Subcutaneous abdominal adipose tissue (tissue), 5 donors: ENCODE measurements around the gene ETF1.
"Not testable (repeated sequence)": the region's sequence is repeated elsewhere in the genome, so short reads cannot be mapped to it uniquely, and the experiment has no call there.

ENCODE experiments used
- H3K27ac ChIP-seq: one replicate; pipeline ENCODE4 v1.7.0; 2013; ENCODE audit warnings: low read depth, mild to moderate bottlenecking, inconsistent platforms, low read length, moderate library complexity
- H3K27me3 ChIP-seq, 5 donors: one replicate each; pipeline ENCODE4 v1.7.0; 2013; ENCODE audit warnings: low read length in 5 of 5, inconsistent platforms in 1 of 5; ENCODE audit not compliant: control insufficient read depth in 5 of 5, insufficient read depth in 4 of 5
- H3K36me3 ChIP-seq, 5 donors: one replicate each; pipeline ENCODE4 v1.7.0; 2013; ENCODE audit warnings: low read length in 5 of 5; ENCODE audit not compliant: control insufficient read depth in 5 of 5, insufficient read depth in 5 of 5
- H3K4me1 ChIP-seq, 5 donors: one replicate each; pipeline ENCODE4 v1.7.0; 2013; ENCODE audit warnings: low read length in 5 of 5, mild to moderate bottlenecking in 3 of 5, moderate library complexity in 1 of 5; ENCODE audit not compliant: control insufficient read depth in 5 of 5, insufficient read depth in 5 of 5
- H3K4me3 ChIP-seq, 5 donors: one replicate each; pipeline ENCODE4 v1.7.0; 2013; ENCODE audit warnings: low read length in 5 of 5, low read depth in 1 of 5
- H3K9ac ChIP-seq, 5 donors: one replicate each; pipeline ENCODE4 v1.7.0; 2013; ENCODE audit warnings: low read length in 5 of 5, mild to moderate bottlenecking in 4 of 5, moderate library complexity in 3 of 5
- H3K9me3 ChIP-seq, 5 donors: one replicate each; pipeline ENCODE4 v1.7.0; 2013; ENCODE audit warnings: low read length in 5 of 5; ENCODE audit not compliant: control insufficient read depth in 5 of 5
- donor health status: healthy.
- donor health status: healthy.
- donor health status: healthy.
- donor health status: healthy.
- donor health status: healthy.

The ETF1 gene

DNA sequence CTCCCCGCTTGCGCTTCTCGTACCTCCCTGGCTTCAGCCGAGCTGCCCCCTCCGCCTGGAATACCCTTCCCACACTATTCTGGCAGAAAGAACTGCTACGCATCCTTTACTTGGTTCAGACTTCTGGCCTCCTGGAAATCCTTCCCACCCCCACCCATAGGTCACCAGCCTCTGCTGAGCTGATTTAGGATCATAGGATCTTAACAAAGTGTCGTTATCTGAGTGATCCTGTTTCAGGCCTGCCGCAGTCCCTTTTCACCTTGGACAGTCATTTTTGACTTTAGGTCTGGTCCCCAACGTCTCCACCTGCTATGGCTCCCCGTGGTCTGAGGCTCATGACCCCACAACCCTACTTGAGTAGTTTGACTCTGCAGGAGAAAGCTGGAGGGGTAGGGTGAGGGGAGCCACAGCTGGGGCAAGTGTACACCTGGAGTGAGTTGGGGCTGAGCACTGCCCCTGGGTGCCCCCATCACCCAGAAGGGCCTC lies 50.4 kb downstream of the ETF1 start:
- H3K9me3 ChIP-seq, result no peaks in the 10 kb centered on the region
- H3K27me3 ChIP-seq, result peaks cover 11 to 21% (median 17%) of the 10 kb centered on the region in 5 donors
- no peaks in the 10 kb centered on the region for H3K36me3 ChIP-seq
- H3K4me3 ChIP-seq, result peak overlapping the region; percentile 56 to 71 (median 64)
- no peak overlapping the region for H3K27ac ChIP-seq
- peak overlapping the region in 4 of 5 donors; percentile 59 to 77 (median 68) for H3K9ac ChIP-seq
- H3K4me1 ChIP-seq, result peaks cover 4 to 30% (median 19%) of the 10 kb centered on the region in 5 donors

DNA sequence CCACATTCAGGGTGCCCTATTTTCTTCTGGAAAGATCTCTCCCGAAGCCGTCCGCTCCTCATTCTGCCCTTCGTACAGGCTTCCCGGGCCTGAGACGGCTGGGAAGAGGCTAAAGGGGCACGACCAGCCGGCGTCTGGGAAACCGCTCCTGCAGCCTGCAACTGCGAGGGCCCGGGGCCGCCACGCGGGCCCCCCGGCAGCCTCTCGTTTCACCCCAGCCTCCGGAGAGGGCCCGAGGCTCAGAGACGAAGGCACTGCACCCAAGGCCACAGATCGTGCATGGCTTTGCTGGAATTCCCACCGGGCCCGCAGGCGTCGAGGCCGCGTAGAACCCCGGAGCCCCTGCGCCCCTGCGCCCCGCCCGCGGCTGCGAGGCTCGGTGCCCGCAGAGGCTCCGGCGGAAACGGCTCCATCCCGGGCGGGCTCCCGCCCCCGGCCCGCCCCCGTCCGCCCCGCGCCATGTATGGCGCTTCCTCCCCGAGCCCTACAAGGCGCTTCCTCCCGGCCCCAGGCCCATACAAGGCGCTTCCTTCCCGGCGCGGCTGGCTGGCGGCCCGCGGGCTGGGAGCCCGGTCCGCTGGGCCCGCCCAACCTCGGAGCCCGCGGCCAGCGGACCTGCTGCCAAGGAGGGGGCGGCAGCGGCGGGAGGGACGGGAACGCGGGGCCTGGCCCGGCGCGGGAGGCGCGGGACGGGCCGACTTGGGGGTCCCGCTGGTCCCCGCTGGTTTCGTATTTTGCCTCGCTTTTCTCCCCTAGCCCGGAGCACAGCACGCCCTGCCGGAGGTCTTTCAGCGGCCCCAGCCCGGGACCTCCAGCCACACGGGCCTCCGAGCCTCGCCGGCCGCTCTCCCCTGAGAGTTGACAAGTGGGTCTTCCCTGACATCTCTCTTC lies 51.1 kb downstream of the ETF1 start:
- Histone ChIP-seq H3K27me3 (peaks cover 11 to 21% (median 17%) of the 10 kb centered on the region in 5 donors), H3K36me3 (no peaks in the 10 kb centered on the region), H3K4me3 (peak overlapping the region; percentile 63 to 74 (median 70)), H3K9me3 (no peaks in the 10 kb centered on the region), H3K9ac (peak overlapping the region in 4 of 5 donors; percentile 59 to 77 (median 68)), H3K4me1 (peaks cover 4 to 30% (median 19%) of the 10 kb centered on the region in 5 donors), H3K27ac (no peak overlapping the region)

DNA sequence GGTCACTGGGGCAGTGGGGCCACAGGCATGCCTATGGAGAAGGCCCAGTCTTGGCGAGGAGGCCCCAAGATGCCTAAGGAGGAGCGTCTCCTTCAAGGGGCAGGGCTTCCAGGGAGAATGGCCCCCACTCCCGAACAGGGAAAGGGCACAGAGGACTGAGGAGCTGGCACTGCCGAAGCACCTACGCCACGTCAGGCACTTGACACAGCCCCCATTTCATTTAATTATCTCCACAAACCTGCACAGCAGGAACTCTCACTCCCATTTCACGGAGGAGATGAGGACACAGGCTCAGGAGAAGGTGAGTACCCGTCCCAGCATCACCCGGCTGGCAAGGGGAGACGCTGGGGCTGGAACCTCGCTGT lies 51.8 kb downstream of the ETF1 start:
- H3K9ac ChIP-seq, result peak overlapping the region in 2 of 5 donors; percentile 13 to 42
- H3K27ac ChIP-seq, result no peak overlapping the region
- peaks cover 11 to 21% (median 17%) of the 10 kb centered on the region in 5 donors for H3K27me3 ChIP-seq
- H3K36me3 ChIP-seq, result no peaks in the 10 kb centered on the region
- no peaks in the 10 kb centered on the region for H3K9me3 ChIP-seq
- H3K4me3 ChIP-seq, result peak overlapping the region; percentile 56 to 74 (median 64)
- peaks cover 4 to 30% (median 19%) of the 10 kb centered on the region in 5 donors for H3K4me1 ChIP-seq

DNA sequence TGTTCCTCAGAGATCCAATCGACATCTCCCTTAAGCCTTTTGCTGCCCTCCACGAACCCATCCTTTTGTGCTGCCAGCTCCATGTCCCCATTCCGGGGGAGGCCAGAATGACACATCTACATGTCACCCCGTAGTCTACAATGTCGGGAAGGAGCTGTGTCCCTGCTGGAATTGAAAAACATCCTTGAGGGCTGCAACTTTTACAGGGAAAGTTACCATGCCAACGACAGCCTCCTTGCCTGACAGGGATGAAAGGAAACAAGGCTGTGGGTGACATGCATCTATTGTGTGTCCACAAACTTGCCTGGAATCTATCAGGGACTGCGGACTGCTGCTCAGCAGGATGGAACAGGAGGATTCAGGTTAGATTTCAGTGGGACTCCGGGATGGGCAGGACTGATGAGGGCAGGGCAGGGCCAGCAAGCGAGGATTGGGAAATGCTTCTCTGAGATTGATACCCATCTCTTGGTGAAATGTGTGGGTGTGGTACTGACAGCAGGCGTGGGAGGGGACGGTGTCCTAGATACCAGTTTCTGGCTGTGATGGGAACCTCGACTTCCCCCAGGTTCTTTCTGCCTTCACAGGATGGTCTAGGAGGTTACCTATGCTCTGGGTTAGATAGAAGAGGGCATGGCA lies 52.3 kb downstream of the ETF1 start:
- no peaks in the 10 kb centered on the region for H3K36me3 ChIP-seq
- H3K4me1 ChIP-seq, result peaks cover 4 to 30% (median 19%) of the 10 kb centered on the region in 5 donors
- H3K9me3 ChIP-seq, result no peaks in the 10 kb centered on the region
- H3K27me3 ChIP-seq, result peaks cover 11 to 21% (median 17%) of the 10 kb centered on the region in 5 donors
- H3K27ac ChIP-seq, result no peak overlapping the region
- no peak overlapping the region for H3K4me3 ChIP-seq
- no peak overlapping the region for H3K9ac ChIP-seq

- Histone ChIP-seq H3K9me3 (no peaks in the 10 kb centered on the region), H3K27ac (no peak overlapping the region), H3K27me3 (peaks cover 11 to 21% (median 17%) of the 10 kb centered on the region in 5 donors), H3K9ac (no peak overlapping the region), H3K4me1 (peaks cover 4 to 30% (median 19%) of the 10 kb centered on the region in 5 donors), H3K4me3 (no peak overlapping the region), H3K36me3 (no peaks in the 10 kb centered on the region)
Measured at GRCh38 chr5:138489683-138490061, 53.4 kb downstream of the ETF1 start.

DNA sequence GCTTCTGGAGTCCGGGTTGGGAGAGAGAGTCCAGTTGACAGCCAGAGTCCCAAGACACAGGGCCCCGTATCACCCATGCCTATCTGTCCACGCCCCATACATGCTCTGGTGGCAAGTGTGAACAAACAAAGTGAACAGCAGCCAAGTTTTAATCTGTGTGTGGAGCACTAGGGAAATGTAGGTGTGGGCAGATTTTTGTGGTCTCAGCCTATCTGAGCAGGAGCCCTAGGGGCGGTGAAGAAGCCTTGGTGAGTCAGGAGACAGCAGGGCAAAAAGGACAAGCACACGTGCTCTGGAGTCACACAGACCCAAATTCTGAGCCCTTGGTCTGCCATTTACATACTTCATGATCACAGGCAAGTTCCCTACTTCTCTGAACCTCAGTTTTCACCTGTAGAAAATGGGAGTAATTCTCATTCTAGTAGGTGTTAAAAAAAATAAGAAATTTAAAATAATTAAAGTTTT lies 54.5 kb downstream of the ETF1 start:
- Histone ChIP-seq H3K4me1 (peaks cover 4 to 26% (median 19%) of the 10 kb centered on the region in 5 donors), H3K9me3 (no peaks in the 10 kb centered on the region), H3K27me3 (peaks cover 11 to 21% (median 17%) of the 10 kb centered on the region in 5 donors), H3K4me3 (no peak overlapping the region), H3K36me3 (no peaks in the 10 kb centered on the region), H3K9ac (no peak overlapping the region), H3K27ac (no peak overlapping the region)

DNA sequence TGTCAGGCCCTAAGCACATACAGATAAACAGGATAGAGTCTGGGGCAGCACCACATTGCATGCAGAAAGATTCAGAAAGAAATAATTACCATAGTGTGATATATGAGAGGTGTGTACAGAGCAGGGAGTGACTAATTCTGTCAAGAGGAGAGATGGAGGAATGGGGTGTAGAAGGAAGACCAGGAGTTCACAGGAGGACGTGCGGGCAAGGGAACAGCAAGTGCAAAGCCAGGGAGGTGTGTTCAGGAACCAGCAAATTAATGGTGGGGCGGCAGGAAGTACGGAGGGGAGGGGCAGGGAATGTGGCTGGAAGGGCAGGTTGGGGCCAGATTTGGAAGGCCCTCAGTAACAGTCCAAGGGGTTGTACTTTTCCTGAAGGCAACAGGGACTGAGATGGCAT lies 60.4 kb downstream of the ETF1 start:
- Histone ChIP-seq H3K36me3 (no peaks in the 10 kb centered on the region), H3K9ac (no peak overlapping the region), H3K4me3 (no peak overlapping the region), H3K9me3 (no peaks in the 10 kb centered on the region), H3K4me1 (peaks cover 0 to 2% (median 0%) of the 10 kb centered on the region in 5 donors), H3K27me3 (peaks cover 0 to 6% (median 0%) of the 10 kb centered on the region in 5 donors), H3K27ac (no peak overlapping the region)

DNA sequence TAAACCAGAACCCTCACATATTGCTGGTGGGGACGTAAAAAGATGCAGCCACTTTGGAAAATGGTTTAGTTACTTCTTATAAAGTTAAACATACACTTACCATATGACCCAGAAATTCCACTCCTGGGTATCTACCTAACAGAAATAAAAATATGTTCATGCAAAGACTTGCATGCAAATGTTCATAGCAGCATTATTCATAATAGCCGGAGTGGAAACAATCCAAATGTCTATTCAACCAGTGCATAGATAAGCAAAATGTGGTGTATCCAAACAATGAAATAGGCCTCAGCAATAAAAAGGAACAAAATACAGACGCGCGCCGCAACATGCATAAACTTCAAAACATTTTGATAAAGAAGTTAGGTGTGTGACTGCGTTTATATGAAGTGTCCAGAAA lies 66.1 kb downstream of the ETF1 start:
- Histone ChIP-seq H3K27ac (no peak overlapping the region), H3K4me3 (no peak overlapping the region), H3K9ac (no peak overlapping the region), H3K27me3 (peaks cover 0 to 6% (median 0%) of the 10 kb centered on the region in 5 donors), H3K4me1 (peaks cover 0 to 3% (median 0%) of the 10 kb centered on the region in 5 donors), H3K36me3 (no peaks in the 10 kb centered on the region), H3K9me3 (no peaks in the 10 kb centered on the region)

GRCh38 chr5:138473151-138473550 lies 69.9 kb downstream of the ETF1 start:
- H3K36me3 ChIP-seq, H3K9me3 ChIP-seq, H3K27me3 ChIP-seq, H3K4me1 ChIP-seq, H3K4me3 ChIP-seq, H3K9ac ChIP-seq, H3K27ac ChIP-seq: not testable (repeated sequence)

- Histone ChIP-seq H3K27me3 (peaks cover 0 to 2% (median 0%) of the 10 kb centered on the region in 5 donors), H3K27ac (no peak overlapping the region), H3K4me3 (no peak overlapping the region), H3K4me1 (peaks cover 9 to 12% (median 10%) of the 10 kb centered on the region in 5 donors), H3K9ac (no peak overlapping the region), H3K36me3 (peaks cover 0 to 9% (median 5%) of the 10 kb centered on the region in 5 donors), H3K9me3 (no peaks in the 10 kb centered on the region)
Measured at GRCh38 chr5:138472353-138472752, 70.7 kb downstream of the ETF1 start.
